Measurements from ENCODE around the gene CDH4.

CDH4 gene

DNA sequence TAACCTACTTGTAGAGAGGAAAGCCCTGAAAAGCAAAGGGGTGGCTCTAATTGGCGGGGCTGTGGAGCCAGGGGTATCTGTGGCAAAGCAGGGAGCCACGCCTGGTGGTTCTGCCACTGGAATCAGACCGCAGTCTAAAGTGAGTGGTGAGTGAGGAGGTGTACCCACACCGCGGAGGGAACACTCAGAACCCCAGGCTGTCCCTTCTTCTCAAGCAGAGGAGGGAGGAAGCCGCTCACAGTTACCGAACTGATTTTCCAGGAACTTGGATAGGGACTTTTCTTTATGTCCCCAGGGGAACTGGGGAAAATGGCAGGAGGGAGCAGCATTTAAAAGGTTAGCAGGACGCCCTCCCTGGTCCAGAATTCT lies 526.4 kb downstream of the CDH4 start:
- DNase-seq = no peak

DNA sequence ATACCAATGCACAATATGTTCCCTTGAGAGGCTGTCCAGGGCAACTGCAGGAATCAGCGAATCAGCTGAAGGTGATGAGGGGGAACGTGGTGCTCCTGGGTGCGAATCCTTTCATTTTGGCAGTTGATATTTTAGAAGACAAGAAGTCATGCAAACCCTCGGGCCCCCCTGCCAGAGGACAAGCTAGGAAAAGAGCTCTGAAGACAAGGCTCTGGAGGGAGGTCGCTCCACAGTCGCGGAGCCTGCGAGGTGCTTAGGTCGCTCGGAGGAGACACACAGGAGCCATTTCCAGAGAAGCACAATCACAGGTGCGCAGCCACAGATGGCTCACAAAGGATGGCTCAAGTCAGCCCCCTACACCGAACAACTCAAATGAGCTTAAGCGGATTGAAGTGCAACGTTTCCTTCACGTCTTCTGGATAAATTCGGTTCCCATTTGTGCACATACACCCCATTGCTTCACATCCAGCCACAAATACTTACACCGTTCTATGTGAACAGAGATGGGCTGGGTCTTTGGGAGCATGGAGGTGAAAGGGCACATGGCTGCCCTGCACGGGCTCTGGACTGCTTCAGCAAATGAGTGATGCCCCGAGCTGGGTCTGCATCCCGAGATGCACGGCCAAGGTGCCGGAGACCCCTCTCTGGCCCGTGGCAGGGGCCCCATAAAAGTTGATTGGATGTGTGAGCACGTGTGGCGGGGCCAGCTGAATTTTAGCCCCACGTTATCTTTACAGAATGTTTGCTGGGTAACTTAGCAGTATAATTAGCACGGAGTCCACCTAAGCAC lies 527.3 kb downstream of the CDH4 start:
- DNase-seq = no peak

DNA sequence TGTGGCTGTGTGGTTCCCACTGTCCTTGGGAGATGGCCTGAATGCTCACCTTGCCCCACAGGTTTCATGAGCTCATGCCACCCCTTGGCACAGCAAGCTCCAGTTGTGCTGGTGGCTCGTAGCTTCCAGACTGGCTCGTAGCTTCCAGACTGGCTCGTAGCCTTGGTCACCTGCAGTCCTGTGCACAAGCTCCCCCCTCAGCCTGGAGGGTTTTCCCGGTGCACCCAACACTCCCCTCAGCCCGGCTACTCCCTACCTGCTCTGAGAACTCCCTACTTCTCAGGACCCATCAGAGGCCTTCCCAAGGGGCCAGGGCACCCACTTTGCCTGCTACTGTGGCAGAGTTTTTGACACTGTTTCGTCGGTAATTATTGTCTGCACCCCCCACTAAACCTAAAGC lies 528.0 kb downstream of the CDH4 start:
- DNase-seq = no peak

DNA sequence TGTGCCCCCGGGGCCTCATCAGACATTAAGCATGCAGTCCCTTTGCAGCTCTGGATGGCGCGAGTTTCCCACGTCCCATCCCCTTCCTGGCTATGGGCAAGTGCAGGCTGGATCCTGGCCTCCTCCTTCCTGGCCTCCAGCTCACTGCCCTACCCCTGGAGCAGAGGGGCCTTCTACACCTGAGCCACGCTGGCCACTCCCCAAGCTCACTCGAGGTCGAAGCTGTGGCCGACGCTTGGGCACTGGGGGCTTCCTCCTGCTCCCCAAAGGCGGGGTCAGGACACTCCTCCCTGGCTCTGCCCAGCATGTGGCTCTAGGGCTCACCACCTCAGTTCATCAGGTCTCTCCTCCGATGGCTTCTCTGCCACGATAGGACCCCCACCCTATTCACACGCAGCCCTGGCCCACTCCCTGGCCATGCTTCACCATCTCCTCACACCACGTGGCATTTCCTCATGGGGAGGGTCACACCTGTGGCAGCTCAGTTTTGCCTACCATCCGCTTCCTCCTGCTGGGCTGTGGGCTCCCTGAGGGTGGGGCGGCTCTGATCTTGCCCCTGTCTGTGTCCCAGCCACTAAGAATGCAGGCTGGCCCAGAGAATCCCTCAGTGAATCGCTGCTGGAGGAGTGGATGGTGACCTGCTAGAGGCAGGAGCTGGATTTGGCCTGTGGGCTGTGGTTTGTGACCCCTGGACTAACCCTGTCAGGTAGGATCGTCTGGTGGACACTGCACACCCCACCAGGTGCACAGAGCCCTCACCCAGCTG lies 532.9 kb downstream of the CDH4 start:
- no peak for DNase-seq

DNA sequence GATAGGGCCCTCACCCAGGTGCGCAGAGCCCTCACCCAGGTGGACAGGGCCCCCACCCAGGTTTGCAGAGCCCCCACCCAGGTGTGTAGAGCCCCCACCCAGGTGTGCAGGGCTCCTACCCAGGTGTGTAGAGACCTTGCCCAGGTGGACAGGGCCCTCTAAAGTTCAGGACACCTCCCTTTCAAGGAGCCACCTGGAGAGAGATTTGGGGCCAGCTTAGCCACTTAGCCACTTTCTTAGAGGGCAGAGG lies 533.4 kb downstream of the CDH4 start:
- DNase-seq = no peak

DNA sequence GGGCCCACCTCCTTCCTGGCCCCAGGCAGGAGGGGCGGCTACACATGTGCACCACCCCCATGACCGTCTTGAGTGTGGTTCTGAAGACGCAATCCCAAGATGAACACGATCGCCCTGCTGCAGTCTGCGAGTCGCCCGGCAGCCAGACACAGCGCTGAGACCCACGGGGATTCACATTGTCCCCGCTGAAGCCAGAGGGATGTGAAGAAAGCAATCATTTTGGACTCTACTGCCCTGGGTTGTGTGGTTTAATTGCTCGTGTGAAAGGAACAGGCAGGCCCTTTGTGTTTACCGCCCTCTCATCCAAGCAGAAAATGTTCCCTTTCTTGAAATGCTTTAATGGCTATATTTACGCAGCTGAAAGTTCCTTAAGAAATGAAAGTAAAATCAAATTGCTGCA lies 534.2 kb downstream of the CDH4 start:
- no peak for DNase-seq

DNA sequence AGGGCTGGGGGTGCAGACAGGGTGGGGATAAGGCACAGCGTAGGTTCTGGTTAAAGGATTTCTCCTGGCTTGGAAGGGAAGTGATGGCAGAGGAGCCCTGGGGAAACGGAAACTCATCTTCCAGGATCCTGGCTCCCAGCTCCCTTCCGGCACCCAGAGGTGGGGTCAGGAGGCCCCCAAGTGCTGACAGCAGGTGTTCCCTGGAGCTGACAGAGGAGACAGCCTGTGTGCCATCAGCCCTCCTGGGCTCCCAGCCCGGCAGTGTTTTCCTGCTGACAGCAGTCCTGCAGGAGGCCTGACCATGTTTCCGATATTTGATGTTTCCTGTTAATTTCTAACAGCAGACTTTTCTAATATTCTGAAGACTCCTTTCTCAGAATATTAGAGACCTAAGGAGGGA lies 536.3 kb downstream of the CDH4 start:
- DNase-seq = no peak

DNA sequence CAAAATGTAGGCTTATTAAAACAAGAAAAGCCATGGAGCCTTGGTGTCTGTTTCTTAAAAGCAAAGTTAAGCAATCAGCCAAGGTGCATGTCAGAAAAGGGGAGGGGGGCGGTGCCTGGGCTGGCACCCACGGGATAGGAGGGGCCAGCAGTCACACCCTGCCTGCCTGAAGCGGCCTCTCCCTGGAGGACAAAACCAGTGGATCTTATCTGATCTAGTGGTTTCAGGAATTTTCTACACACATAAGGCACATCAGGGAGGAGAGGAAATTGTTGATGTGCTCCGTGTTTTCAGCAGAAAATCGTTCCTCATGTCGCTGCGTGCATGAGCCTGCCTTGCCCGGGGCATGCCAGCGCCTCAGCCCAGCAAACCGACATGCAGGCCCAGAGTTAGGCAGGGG lies 537.3 kb downstream of the CDH4 start:
- no peak for DNase-seq

DNA sequence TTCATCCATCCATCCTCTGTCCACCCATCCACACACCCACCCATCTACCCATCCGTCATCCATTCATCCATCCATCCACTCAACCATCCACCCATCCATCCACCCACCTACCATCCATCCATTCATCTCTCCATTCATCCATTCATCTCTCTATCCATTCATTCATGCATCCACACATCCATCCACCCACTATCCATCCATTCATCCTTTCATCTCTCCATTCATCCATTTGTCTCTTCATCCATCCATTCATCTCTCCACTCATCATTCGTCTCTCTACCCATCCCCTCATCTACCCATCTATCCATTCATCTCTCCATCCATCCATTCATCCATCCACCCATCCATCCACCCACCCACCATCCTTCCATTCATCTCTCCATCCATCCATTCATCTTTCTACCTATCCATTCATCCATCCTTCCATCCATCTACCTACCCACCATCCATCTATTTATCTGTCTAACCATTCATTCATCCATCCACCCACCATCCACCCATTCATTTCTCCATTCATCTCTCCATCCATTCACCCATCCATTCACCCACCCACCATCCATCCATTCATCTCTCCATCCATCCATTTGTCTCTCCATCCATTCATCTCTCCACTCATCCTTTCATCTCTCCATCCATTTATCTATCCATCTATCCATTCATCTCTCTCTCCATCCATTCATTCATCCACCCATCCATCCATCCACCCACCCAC lies 538.2 kb downstream of the CDH4 start:
- DNase-seq = no peak

DNA sequence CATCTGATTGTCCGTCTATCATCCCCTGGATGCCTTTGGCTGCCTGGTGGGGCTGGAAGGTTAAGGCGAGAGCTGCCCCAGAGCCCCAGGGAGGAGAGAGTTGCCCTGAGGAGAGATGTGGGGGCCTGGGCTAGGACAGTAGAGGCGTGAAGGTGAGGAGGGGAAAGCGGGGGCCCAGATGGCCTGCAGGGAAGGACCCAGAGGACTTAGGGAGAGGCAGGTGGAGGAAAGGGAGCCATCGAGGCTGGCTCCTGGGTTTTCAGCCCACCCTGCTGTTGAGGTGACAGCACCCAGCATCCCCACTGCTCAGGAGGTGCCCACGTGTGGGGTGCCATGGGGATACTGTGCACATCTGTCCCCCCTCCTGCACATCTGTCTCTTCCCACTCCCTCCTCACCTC lies 539.9 kb downstream of the CDH4 start:
- no peak for DNase-seq

DNA sequence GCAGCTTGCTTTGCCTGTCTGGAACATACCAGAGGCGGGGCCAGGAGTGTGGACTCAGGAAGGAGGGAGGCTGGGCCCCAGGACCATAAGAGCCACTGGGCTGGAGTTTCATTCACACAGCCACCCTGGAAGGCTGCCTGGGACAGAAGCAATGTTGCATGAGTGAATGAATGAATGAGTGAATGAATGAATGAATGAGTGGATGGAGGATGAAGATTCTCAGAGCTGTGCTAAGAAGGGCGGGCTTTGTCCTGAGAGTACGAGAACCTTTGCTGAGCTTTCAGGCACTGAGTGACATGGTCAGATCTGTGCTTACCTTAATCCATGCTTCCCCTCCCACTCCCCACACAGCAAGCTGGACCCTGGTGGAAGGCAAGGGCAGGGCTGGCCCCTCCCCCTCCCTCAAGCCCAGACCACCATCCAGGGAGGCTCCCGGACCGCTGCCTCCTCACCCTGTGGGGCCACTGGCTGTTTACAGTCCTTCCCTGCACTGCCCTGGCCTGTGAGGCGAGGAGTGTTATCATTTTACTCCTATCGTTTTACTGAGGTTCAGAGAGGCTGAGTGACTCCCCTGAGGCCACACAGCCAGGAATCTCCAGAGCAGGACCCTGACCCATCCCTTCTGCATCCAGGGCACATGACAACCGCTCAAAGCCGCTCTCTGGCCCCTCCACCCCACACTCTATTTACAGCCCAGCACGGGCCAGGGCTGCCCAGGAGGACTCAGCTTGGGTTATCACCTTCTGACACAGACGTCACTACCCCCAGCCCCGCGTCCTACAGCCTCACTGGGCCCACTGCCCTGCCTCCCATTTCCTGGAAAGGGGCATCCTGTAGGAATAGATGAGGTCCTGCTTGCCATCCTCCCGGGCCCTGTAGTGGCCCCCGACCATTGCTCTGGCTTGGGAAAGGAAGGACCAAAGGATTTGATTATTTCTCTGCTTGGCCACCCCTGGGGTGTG lies 543.9 kb downstream of the CDH4 start:
- DNase-seq = no peak

DNA sequence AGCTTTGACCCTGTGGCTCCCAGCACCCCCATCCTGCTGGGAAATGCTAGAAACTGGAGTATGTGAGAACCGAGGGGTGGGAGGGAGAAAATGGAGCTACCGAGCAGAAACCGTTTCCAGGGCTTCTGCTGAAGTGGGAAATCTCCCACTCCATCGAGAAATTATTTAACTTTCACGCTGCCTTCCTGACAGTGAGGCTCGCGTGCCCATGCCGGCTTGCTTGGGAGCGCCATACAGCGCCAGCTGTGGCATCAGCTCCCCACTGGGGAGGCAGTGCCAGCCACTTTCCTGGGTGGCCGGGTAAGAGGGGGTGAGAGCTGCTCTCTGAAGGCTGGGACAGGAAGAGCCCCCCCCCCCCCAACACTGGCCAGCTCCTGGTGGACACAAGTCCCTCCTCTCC lies 544.7 kb downstream of the CDH4 start:
- DNase-seq = no peak

DNA sequence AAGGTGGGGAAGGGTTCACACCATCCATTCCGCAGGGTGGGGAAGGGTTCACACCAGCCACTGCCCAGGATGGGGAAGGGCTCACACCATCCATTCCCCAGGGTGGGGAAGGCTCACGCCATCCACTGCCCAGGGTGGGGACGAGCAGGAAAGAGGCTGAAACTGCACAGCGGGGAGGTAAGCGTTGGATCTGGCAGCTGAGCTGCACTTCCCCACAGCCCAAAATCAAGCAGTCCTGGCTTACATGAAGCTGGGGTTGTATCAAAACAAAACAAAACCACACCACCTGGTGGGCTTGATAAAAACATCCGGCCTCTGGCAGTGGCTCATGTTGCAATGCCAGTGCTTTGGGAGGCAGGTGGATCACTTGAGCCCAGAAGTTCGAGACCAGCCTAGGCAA lies 545.1 kb downstream of the CDH4 start:
- no peak for DNase-seq

DNA sequence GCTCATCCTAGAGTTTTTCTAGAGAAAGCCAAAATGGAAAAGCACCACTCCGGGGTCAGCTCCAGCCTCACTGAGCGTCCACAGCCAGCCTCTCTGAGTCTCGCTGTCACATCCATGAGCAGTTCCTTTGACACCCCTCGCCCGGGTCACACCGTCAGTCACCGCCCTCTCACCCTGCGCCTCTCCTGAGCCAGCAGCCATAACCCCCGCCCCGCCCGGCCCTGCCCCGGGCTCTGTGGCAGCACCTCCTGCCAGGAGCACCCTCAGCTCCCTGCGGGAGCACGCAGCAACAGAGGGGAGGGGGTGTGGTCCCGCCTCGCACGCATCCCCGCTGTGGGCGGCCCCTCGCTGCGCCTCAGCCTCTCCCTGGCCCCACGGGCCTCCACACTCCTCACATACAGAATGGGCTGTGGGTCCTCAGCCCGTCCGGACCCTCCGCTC lies 545.9 kb downstream of the CDH4 start:
- DNase-seq = no peak

DNA sequence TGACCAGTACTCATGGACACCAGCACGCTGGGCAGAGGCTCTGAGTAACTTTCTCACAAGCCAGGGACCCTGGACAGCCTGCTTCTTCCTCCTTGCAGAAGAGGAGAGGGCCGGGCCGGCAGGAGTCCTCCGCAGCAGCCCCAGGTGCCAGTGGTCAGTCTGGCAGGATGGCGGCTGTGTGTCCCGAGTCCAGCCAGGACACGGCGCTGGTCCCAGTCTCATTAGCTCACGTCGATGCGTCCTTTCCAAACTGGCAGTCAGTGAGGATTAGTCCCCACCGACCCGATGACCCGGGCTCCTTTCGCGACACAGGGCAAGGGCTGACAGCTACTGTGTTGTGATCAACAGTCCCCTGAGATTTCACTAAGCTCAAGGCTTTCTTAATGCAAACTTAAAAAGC lies 546.6 kb downstream of the CDH4 start:
- no peak for DNase-seq

DNA sequence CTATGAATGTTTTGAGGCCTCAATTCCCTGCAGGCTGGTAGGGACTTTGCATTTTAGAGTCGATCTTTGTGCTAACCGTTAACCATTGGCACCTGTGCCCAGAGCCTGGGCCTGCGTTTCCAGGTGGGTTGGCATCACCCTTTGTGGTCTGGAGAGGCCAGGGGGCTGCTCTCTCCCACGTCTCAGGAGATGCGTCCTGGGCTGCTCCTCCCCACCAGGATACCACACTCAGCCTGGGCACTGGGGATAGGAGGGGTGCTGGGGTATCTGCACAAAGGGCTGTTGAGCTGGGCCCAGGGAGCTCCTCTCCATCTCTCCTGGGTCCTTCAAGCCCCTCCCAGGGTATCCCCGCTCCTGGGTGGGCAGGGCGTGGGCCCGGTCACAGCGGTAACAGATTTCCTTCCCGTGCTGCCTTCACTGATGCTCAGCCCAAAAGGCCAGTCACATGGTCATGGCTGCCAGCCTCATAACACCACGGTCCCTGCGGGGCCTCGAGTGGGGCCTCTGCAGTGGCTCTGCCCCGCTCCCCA lies 547.4 kb downstream of the CDH4 start:
- DNase-seq = no peak

DNA sequence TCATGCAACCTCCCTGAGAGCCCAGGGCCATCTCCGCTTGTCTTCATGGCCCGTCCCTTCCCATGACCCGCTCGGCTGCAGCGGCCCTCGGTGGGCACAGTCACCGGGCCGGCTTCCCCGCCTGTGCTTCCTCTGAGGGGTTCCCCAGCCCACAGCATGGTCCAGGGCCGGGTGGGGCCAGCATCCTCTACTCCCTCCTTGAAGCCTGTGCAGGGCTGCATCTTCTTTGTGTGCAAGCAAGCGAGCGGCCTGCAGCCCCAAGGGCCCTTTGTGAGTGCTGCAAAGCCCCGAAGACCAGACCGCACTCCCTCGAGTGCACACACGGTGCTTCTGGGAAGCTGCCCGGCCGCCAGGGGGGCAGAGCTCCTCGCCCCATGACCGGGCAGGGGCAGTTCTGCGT lies 547.9 kb downstream of the CDH4 start:
- DNase-seq = no peak

DNA sequence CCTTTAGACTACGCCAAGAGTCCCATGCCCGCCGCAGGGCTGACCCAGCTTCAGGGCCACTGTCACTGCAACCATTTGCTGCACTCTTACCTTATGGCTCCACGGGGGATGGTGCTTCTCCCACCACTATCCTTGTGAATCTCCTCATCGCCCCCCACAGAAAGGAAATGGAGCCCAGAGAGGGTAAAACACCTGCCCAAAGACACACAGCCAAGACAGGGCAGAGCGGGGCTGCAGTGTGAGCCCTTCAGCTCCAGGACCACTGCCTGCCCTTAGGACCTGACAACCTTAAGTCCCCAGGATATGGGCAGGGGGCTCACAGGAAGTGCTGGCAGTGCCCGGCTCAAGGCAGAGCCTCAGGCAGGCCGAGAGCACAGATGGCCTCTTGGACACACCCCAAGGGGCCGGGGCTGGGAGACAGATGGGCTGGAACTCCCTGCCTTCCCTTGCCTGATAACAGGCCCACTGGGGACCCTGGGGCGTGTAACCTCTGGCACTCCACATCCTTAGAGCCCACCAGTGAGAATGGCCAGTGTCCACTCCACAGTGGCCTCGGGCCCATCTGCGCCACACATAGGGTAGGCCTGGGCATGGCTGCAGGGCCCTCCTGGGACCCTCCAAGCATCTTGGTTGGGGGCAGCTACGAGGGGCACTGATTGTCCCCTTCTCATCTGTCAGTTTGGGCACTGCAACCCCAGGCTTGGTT lies 548.5 kb downstream of the CDH4 start:
- no peak for DNase-seq

DNA sequence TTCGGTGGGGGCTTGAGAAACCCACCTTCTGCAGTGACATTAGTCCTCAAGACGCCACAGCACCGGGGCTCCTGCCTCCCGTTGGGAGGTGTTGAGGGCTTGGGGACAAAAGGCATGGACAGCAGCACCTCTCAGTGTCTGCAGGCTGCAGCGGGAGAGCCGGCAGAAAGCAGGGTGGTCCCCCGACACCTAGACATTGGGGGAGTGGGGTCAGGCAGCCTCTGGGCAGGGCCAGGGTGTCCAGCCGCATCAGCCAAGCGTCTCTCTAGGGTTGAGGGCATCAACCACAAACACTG lies 549.0 kb downstream of the CDH4 start:
- DNase-seq = no peak

DNA sequence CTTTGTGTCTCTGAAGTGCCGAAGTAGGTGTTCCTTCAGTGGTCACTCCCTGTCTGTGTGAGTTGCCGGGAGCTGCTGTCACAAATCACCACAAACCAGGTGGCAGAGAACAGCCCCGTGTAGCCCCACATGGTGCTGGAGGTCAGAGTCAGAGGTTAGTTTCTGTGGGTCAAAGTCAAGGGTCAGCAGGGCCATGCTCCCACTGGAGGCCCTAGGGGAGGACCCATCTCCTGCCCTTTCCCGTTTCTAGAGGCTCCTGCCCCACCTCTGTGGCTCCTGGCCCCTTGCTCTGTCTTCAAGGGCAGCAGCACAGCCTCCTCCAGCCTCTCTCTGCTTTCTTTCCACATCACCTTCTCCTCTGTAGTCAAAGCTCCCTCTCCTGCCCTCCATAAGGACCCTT lies 549.4 kb downstream of the CDH4 start:
- no peak for DNase-seq

DNA sequence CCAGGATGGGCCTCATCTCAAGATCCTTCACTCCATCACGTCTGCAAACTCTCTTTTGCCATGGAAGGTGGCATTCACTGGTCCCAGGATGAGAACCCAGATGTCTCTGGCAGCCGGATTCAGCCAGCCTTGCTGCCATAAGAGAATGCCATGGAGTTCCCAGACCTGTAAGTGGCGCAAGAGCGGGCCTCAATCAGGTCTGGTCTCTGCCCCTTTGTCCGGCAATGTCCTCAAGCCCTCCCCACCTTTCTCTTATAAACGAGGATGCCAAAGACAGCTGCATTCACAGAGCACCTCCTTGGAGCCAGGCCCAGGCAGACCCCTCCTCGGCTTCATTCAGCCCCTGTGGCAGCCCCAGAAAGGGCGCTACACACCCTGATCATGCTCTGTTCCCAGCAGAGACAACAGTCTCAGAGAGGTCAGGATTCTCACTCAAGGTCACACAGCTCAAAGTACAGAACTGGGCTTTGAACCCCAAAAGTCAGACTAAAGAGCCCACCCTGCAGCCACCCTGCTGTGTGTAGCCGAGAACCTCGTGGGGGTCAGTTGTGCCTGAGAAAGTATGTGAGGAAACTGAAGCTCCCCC lies 549.9 kb downstream of the CDH4 start:
- no peak for DNase-seq

DNA sequence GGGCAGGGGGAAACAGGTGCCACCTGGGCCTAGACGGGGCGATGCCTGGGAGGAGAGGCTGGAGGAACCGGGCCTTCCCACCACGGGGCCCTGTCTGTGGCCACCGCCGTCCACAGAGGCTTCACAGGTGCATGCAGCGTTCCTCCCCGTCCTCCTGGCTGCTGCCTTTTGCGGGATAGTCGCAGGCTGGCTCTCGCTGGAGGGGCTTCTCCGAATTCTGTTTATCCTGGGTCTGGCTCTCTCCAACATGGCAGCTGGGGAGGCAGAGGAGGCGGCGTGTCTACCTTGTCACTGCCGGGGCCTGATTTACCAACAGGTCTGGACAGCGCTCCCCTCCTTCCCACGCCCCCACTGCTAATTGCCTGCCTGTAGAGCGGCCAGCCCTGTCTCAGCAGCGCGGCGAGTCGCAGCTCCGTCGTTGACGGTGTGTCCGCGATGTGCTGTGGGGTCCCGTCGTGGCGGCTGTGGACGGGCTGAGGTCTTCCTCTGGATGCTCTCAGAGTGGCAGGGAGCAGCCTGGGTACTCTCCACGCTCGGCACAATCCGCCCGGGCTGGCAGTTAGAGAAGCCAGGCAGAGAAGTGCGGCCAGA lies 550.8 kb downstream of the CDH4 start:
- DNase-seq = no peak
